Measurements from ENCODE around the gene BAHCC1. TPM values are rescaled to one million over a fixed set of nuclear protein-coding genes. Genes with fewer than 3 reads are reported as not detected.

Gene BAHCC1
- total RNA-seq, 1 donor = 11.2 TPM

- H2AFZ ChIP-seq (ENCODE audit: low read length) = no peak overlapping the region
- no peaks in the 10 kb centered on the region for H4K20me1 ChIP-seq (ENCODE audit: insufficient read depth, low read length)
- TF ChIP-seq, protein P1, sequence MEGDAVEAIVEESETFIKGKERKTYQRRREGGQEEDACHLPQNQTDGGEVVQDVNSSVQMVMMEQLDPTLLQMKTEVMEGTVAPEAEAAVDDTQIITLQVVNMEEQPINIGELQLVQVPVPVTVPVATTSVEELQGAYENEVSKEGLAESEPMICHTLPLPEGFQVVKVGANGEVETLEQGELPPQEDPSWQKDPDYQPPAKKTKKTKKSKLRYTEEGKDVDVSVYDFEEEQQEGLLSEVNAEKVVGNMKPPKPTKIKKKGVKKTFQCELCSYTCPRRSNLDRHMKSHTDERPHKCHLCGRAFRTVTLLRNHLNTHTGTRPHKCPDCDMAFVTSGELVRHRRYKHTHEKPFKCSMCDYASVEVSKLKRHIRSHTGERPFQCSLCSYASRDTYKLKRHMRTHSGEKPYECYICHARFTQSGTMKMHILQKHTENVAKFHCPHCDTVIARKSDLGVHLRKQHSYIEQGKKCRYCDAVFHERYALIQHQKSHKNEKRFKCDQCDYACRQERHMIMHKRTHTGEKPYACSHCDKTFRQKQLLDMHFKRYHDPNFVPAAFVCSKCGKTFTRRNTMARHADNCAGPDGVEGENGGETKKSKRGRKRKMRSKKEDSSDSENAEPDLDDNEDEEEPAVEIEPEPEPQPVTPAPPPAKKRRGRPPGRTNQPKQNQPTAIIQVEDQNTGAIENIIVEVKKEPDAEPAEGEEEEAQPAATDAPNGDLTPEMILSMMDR (IDR thresholded peaks at IDR 0.05; ENCODE audit: extremely low read depth, low read depth, low read length) = no peak
- H3K4me3 ChIP-seq (ENCODE audit: insufficient read depth, low read length) = no peak overlapping the region
- DNase-seq (ENCODE audit: insufficient read length, low spot score, missing footprints) = no peak
- H3K27ac ChIP-seq (ENCODE audit: low read depth, low read length) = no peak overlapping the region
- no peaks in the 10 kb centered on the region for H3K4me1 ChIP-seq (ENCODE audit: insufficient read depth, low read length)
- H3K9me3 ChIP-seq (ENCODE audit: low read depth, low read length) = no peaks in the 10 kb centered on the region
- H3K36me3 ChIP-seq (ENCODE audit: insufficient read depth, low read length) = no peaks in the 10 kb centered on the region
- no peaks in the 10 kb centered on the region for H3K79me2 ChIP-seq (ENCODE audit: insufficient read depth, low read length)
- H3K4me2 ChIP-seq (ENCODE audit: insufficient read depth, low read length) = no peak overlapping the region
- H3K27me3 ChIP-seq (ENCODE audit: insufficient read depth, low read length) = peaks cover 3% of the 10 kb centered on the region
Measured at GRCh38 chr17:81376946-81377714, 18.1 kb upstream of the BAHCC1 start.

DNA sequence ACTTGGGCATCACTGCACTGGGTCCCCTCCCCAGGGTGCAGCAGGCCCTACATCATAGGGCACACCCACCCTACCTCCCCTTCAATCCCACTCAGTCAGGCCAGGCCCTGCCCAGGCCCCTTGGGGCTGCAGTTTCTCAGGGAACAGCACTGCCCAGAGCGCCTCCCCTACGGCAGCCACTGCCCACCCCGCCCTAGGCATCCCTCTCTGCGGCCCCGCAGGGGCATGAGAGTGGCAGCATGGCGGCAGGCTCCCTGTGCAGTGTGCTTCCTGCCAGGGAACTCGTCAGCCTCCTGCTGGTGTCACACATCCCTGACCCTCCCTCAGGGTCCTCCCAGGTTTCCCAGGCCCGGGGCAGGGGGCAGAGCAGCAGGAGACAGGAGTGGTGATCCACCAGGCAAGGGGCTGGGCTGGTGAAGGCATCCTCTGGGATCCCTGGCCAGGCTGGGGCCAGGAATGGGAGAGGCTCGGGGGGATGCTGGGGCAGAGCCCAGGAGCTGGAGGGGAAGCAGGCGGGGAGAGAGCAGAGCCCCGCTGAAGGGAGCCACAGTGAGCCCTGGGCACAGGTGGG lies 16.2 kb upstream of the BAHCC1 start:
- no peak for DNase-seq (ENCODE audit: insufficient read length, low spot score, missing footprints)
- H3K36me3 ChIP-seq (ENCODE audit: insufficient read depth, low read length) = no peaks in the 10 kb centered on the region
- no peaks in the 10 kb centered on the region for H4K20me1 ChIP-seq (ENCODE audit: insufficient read depth, low read length)
- no peak overlapping the region for H2AFZ ChIP-seq (ENCODE audit: low read length)
- H3K27me3 ChIP-seq (ENCODE audit: insufficient read depth, low read length) = peaks cover 3% of the 10 kb centered on the region
- TF ChIP-seq, protein P1 (IDR thresholded peaks at IDR 0.05; ENCODE audit: extremely low read depth, low read depth, low read length) = no peak
- no peak overlapping the region for H3K27ac ChIP-seq (ENCODE audit: low read depth, low read length)
- no peak overlapping the region for H3K4me3 ChIP-seq (ENCODE audit: insufficient read depth, low read length)
- H3K4me2 ChIP-seq (ENCODE audit: insufficient read depth, low read length) = no peak overlapping the region
- no peaks in the 10 kb centered on the region for H3K9me3 ChIP-seq (ENCODE audit: low read depth, low read length)
- H3K4me1 ChIP-seq (ENCODE audit: insufficient read depth, low read length) = no peaks in the 10 kb centered on the region
- no peaks in the 10 kb centered on the region for H3K79me2 ChIP-seq (ENCODE audit: insufficient read depth, low read length)

GRCh38 chr17:81379523-81379942 lies 15.7 kb upstream of the BAHCC1 start:
- Histone ChIP-seq H3K4me2 (ENCODE audit: insufficient read depth, low read length) (no peak overlapping the region), H4K20me1 (ENCODE audit: insufficient read depth, low read length) (no peaks in the 10 kb centered on the region), H3K4me3 (ENCODE audit: insufficient read depth, low read length) (no peak overlapping the region), H3K4me1 (ENCODE audit: insufficient read depth, low read length) (no peaks in the 10 kb centered on the region), H3K79me2 (ENCODE audit: insufficient read depth, low read length) (no peaks in the 10 kb centered on the region), H3K36me3 (ENCODE audit: insufficient read depth, low read length) (no peaks in the 10 kb centered on the region), H3K27me3 (ENCODE audit: insufficient read depth, low read length) (peaks cover 3% of the 10 kb centered on the region), H3K9me3 (ENCODE audit: low read depth, low read length) (no peaks in the 10 kb centered on the region), H3K27ac (ENCODE audit: low read depth, low read length) (no peak overlapping the region), H2AFZ (ENCODE audit: low read length) (no peak overlapping the region)
- TF ChIP-seq, protein P1 (IDR thresholded peaks at IDR 0.05; ENCODE audit: extremely low read depth, low read depth, low read length) = no peak
- no peak for DNase-seq (ENCODE audit: insufficient read length, low spot score, missing footprints)

DNA sequence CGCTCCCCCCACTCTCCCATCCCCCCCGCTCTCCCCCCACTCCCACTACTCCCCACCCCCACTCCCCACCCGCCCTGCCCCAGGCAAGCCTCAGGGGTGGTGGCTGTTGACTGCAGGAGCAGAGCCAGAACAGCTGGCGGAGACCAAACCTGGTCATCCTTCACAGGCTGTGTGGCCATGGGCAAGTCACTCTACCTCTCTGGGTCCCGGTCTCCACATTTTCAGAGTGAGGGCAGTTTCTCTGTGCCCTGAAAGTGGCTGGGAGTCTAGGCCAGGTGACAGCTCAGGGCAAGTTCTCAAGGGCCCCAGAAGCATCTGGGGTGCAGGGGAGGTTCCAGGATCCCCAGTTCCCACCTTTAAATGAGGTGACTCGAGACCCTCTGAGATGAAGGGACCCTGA lies 15.1 kb upstream of the BAHCC1 start:
- no peaks in the 10 kb centered on the region for H3K4me1 ChIP-seq (ENCODE audit: insufficient read depth, low read length)
- H3K9me3 ChIP-seq (ENCODE audit: low read depth, low read length) = no peaks in the 10 kb centered on the region
- no peaks in the 10 kb centered on the region for H4K20me1 ChIP-seq (ENCODE audit: insufficient read depth, low read length)
- no peaks in the 10 kb centered on the region for H3K79me2 ChIP-seq (ENCODE audit: insufficient read depth, low read length)
- no peak overlapping the region for H3K27ac ChIP-seq (ENCODE audit: low read depth, low read length)
- H3K27me3 ChIP-seq (ENCODE audit: insufficient read depth, low read length) = peaks cover 3% of the 10 kb centered on the region
- TF ChIP-seq, protein P1 (IDR thresholded peaks at IDR 0.05; ENCODE audit: extremely low read depth, low read depth, low read length) = no peak
- no peak for DNase-seq (ENCODE audit: insufficient read length, low spot score, missing footprints)
- no peak overlapping the region for H3K4me3 ChIP-seq (ENCODE audit: insufficient read depth, low read length)
- H3K4me2 ChIP-seq (ENCODE audit: insufficient read depth, low read length) = no peak overlapping the region
- H3K36me3 ChIP-seq (ENCODE audit: insufficient read depth, low read length) = no peaks in the 10 kb centered on the region
- H2AFZ ChIP-seq (ENCODE audit: low read length) = no peak overlapping the region

Data from osteoblast (primary cell).